Stimulated activated CD4-positive, alpha-beta T cell treated with anti-CD3 and anti-CD28 coated beads, Interleukin-2, amount 100 ng/mL, for 48 hours (primary cell): ENCODE data around the gene CLSTN1.
"Not testable (repeated sequence)": the region's sequence is repeated elsewhere in the genome, so short reads cannot be mapped to it uniquely, and the experiment has no call there.

Experiments used
- DNase-seq, 2 donors: peaks; one replicate each; pipeline ENCODE4 v3.0.0-alpha.2; 2020

CLSTN1 gene

DNA sequence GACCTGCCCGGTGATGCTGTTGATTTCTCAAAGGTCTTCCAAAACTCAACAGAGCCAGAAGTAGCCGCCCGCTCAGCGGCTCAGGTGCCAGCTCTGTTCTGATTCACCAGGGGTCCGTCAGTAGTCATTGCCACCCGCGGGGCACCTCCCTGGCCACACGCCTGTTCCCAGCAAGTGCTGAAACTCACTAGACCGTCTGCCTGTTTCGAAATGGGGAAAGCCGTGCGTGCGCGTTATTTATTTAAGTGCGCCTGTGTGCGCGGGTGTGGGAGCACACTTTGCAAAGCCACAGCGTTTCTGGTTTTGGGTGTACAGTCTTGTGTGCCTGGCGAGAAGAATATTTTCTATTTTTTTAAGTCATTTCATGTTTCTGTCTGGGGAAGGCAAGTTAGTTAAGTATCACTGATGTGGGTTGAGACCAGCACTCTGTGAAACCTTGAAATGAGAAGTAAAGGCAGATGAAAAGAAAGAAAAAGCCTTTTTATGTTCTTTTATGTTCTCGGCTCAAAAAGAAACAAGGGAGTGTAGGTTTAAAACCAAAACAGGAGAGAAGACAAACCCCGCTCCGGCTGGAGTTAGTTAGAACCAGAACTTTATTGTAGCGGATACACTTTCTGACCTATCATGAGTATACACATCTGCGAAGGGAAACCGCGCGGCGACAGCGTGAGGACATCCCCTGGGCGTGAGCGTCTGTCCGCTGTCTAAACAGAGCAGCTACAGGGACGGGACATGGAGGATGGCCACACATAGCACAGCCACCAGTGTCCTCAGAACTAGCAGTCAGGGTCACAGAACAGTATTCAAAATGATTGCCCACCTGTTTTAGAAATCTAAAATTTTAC, 95.1 kb downstream of the CLSTN1 start:
- peak; percentile 56 to 65 for DNase-seq

DNA sequence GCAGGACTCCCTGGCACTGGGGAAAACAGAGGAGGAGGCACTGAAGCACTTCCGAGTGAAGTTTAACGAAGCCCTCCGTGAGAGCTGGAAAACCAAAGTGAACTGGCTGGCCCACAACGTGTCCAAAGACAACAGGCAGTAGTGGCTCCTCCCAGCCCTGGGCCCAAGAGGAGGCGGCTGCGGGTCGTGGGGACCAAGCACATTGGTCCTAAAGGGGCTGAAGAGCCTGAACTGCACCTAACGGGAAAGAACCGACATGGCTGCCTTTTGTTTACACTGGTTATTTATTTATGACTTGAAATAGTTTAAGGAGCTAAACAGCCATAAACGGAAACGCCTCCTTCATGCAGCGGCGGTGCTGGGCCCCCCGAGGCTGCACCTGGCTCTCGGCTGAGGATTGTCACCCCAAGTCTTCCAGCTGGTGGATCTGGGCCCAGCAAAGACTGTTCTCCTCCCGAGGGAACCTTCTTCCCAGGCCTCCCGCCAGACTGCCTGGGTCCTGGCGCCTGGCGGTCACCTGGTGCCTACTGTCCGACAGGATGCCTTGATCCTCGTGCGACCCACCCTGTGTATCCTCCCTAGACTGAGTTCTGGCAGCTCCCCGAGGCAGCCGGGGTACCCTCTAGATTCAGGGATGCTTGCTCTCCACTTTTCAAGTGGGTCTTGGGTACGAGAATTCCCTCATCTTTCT, 96.7 kb downstream of the CLSTN1 start:
- no peak for DNase-seq

DNA sequence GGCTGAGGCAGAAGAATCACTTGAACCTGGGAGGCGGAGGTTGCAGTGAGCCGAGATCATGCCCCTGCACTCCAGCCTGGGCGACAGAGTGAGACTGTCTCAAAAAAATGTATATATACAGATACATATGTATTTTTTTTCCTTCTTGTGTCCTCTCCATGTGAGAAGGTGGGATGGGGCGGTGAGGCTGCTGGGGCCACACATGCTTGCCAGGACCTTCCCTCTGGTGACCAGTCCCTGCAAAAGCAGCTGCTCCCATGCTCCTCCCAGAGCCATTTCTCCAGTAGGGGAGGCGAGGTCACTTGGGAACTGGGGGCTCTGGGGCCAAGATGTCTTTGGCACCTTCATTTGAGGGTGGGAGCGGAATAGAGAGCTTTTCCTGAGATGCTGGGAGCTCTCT, 97.4 kb downstream of the CLSTN1 start:
- DNase-seq, result no peak

DNA sequence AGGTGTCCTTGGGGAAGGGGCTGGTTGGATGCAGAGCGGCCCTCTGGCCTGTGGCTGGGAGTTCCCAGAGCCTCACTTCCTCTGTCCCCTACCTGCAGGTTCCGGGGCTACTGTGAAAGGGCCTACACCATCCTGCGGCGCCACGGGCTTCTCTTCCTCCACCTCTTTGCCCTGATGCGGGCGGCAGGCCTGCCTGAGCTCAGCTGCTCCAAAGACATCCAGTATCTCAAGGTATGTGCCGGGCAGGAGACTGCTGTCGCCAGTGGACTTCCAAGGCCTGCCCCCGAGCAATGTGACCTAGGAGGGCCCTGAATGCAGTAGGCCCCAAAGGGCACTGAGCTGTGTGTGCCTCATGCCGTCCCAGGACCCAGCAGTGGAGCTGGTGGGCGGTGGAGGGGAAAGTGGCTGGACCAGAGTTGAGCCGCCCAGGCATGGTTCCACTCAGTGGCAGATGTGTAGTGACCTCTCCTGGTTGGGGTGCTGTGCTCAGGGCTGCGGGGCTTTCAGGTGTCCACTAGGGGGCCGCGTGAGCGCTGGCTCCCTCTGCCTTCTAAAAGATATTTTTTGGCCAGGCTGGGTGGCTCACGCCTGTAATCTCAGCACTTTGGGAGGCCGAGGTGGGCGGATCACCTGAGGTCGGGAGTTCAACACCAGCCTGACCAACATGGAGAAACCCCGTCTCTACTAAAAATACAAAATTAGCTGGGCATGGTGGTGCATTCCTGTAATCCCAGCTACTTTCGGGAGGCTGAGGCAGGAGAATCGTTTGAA, 98.9 kb downstream of the CLSTN1 start:
- DNase-seq, result peak; percentile 65 to 67

DNA sequence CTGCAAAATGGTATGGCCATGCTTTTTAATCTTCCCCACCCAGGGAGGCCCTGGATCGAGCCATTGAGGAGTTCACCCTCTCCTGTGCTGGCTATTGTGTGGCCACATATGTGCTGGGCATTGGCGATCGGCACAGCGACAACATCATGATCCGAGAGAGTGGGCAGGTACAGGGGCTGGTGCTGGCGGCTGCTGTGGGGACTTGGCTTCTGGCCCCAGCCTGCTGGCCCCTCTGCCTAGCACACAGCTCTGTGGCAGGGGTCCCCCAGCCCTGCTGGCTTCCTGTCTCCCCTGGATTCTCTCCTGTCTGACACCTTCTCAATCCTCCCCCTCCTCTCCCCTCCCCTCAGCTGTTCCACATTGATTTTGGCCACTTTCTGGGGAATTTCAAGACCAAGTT, 99.8 kb downstream of the CLSTN1 start:
- DNase-seq, result no peak

DNA sequence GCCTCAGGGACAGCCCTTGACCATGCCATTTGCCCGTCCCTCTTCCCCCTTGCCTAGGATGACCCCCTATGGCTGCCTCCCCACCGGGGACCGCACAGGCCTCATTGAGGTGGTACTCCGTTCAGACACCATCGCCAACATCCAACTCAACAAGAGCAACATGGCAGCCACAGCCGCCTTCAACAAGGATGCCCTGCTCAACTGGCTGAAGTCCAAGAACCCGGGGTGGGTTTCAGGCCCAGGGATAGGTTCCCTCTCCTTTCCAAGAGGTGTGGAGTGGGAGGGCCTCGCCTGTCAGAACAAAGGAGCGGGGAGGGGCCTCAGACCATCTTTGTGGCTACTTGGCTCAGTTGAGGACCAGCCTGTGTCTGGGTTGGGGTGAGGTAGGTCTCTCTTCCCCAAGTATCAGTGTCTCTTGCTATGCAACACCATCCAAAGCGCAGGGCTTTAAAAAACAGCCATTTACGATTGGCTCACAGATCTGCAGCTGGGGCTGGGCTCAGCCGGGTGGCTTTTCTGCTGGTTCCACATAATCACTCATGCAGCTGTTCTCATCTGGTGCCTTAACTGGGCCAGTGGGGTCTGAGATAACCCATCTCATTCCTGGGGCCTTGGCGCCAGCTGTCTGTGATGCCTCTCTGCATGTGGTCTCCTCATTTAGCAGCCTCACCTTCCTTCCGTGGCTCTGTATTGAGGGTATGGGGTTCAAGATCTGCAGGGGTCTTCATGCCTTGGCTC, 100.5 kb downstream of the CLSTN1 start:
- DNase-seq, result no peak

DNA sequence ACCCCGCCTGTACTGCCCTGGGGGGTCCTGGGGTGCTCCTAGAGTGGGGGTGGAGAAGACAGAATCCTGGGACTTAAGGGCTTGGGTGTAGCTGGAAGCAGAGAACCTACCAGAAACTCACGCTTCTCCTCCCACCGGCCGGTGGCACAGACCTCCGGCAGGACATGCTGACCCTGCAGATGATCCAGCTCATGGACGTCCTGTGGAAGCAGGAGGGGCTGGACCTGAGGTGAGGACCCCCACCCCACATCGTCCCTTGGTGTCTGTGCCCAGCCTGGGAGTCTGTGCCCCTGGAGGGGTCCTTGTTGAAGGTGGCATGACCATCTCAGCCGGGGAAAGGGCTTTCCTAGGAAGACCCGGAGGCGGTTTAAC, 101.4 kb downstream of the CLSTN1 start:
- DNase-seq, result no peak

DNA sequence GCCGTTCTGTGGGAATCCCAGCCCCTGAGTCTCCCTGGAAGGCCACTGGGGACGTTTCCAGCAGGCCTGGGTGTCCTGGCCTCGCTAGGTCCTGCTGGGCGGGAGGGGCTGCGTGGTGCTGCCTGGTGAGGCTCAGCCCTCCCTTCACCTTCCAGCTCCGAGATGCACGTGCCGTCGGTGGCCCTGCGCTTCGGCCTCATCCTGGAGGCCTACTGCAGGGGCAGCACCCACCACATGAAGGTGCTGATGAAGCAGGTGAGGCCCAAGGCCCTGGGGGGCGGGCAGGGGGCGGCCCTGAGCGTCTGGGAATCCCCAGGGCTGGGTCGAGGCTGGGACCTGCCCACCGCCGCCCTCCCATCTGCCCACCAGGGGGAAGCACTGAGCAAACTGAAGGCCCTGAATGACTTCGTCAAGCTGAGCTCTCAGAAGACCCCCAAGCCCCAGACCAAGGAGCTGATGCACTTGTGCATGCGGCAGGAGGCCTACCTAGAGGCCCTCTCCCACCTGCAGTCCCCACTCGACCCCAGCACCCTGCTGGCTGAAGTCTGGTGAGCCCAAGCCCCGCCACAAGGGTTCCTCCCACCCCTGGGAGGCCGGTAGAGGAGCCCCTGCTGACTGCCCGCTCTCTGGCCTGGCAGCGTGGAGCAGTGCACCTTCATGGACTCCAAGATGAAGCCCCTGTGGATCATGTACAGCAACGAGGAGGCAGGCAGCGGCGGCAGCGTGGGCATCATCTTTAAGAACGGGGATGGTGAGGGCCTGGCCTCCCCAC, 102.0 kb downstream of the CLSTN1 start:
- peak; percentile 69 to 73 for DNase-seq

DNA sequence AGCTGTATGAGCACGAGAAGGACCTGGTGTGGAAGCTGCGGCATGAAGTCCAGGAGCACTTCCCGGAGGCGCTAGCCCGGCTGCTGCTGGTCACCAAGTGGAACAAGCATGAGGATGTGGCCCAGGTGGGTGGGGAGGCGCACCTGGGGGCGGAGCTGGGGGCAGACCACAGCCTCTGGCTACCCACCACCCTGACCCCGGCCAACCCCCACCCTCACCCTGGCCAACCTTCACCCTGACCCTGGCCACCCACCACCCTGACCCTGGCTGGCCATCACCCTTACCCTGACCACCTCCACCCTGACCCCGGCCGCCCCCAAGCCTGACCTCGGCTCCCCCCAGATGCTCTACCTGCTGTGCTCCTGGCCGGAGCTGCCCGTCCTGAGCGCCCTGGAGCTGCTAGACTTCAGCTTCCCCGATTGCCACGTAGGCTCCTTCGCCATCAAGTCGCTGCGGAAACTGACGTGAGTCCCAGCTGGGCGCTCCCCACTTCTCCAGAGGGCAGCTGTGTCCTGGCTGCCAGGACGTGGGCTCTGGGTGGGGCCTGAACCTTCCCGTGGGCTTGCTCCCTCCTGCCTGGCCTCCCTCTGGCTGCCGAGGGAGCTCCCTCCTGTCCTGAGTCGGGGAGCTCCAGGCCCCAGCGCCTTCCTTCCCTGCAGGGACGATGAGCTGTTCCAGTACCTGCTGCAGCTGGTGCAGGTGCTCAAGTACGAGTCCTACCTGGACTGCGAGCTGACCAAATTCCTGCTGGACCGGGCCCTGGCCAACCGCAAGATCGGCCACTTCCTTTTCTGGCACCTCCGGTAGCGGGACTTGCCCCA, 102.8 kb downstream of the CLSTN1 start:
- DNase-seq, result no peak

DNA sequence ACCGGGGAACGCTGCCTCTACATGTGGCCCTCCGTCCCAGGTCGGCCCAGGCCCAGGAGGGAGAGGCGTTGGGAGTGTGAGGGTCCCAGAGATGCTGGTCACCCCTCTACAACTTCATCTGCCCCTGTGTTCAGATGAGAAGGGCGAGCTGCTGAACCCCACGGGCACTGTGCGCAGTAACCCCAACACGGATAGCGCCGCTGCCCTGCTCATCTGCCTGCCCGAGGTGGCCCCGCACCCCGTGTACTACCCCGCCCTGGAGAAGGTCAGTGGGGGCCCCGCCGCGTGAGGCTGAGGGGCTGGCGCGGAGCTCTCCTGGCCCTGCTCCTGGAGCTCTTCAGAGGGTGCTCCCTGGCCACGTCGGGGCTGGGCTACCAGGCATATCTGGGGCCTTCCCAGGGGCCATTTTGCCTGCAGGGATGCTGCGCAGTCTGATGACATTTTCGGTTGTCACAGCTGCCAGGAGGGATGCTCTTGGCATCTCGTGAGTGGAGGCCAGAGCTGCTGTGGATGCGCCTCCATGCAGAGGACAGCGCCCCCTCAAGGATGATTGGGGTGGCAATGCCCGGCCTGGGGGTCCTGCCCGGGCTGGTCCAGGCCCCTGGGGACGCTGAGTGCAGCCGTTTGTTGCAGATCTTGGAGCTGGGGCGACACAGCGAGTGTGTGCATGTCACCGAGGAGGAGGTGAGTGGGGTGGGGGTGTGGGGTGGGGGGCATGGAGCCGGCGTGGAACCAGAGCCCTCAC, 103.6 kb downstream of the CLSTN1 start:
- no peak for DNase-seq

DNA sequence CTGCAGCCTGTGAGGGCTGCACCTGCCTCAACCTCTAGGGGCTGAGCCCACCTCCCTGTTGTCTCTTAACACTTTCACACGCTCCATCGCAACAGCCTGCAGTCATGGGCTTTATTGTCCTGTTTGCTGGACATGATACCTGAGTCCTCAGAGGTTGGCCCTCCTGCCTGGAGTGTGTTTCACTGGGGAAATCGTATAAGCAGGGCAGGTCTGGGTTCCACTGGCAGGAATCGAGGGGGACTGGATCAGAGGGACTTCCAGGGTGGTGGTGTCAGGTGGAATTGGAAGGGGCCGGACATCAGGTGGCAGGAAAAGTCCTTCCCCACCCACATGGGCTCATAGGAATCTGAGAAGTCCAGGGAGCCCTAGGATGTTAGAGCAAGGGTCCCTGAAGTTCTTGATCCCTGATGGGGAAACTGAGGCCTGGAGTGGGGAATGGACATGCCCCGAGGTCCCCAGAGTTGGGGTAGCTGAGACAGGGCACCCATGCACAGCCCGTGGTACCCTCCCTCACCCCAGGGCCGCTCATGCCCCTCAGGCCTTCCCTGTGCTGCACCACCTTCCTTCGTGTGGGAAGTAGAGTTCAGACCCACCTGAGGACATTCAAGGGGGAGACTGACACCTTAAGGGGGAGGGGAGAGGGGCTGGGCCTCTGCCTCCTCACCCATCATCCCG, 105.6 kb downstream of the CLSTN1 start:
- no peak for DNase-seq

DNA sequence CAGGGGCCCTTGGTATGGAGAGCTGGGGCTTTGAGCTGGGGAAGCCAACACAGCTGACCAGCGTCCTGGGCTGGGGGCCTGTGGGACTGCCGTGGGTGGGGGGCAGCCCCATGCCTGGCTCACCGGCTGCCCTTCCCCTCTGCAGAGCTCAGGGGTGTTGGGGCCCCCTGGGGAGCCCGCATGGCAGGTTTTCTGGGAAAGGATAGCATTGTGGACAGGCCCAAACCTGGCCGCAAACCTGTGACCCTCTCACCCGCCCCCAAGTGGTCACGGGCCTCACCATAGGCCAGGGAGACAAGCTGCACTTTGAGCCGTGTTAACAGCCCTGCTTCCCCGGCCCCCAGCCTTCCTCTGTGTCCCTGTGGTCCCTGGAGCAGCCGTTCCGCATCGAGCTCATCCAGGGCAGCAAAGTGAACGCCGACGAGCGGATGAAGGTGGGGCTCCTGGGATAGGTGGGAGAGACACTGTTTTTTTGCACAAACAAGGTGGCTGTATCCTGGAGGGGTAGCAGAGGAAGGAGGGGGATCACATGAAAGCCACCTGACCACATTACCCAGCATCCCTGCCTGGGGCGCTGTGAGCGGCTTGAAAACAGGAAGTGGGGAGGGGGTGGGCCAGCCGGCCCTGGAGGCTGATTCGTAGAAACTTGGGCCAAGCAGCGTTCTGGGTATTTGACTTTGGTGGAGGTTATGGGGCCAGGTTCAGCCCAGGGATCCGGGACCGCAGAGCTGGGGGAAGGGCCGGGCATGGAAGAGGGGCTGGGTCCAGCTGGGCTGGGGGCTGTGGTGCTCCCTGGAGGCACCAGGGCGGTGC, 106.4 kb downstream of the CLSTN1 start:
- peak; percentile 72 for DNase-seq

DNA sequence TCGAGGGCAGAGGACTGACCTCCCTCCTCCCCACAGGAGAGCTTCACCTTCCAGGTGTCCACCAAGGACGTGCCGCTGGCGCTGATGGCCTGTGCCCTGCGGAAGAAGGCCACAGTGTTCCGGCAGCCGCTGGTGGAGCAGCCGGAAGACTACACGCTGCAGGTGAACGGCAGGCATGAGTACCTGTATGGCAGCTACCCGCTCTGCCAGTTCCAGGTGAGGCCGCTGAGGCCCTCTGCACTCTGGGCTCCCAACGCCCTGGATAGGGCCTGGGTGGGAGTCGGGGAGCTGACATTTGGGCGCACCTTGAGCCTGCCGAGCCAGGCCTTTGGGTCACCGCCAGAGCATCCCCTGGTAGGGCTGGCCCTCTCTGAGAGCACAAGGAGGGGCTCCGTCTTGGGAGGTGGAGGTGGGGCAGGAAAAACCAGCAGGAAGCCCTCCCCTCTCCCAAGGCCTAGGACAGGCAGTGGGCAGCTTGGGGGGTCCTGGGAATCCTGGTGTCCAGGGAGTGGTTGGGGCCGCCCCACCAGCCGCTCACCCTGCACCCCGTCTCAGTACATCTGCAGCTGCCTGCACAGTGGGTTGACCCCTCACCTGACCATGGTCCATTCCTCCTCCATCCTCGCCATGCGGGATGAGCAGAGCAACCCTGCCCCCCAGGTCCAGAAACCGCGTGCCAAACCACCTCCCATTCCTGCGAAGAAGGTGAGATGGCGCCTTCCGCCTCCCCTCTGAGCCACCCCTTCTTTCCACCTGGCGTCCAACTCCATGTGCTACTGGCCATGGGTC, 107.2 kb downstream of the CLSTN1 start:
- DNase-seq, result peak; percentile 16 to 25

DNA sequence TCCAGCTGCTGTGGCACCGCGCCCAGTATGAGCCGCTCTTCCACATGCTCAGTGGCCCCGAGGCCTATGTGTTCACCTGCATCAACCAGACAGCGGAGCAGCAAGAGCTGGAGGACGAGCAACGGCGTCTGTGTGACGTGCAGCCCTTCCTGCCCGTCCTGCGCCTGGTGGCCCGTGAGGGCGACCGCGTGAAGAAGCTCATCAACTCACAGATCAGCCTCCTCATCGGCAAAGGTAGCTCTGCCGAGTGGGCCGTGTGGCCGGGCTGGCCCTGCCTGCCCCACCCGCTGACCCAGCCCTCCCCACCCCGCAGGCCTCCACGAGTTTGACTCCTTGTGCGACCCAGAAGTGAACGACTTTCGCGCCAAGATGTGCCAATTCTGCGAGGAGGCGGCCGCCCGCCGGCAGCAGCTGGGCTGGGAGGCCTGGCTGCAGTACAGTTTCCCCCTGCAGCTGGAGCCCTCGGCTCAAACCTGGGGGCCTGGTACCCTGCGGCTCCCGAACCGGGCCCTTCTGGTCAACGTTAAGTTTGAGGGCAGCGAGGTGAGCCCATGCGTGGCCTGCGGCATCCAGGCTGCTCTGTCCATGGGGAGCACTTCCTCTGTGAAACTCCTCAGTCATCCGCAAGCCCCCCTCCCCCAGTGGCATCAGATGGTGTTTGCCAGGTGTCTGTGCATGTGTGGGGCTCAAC, 108.1 kb downstream of the CLSTN1 start:
- DNase-seq, result peak in 1 of 2 donors; percentile 27

DNA sequence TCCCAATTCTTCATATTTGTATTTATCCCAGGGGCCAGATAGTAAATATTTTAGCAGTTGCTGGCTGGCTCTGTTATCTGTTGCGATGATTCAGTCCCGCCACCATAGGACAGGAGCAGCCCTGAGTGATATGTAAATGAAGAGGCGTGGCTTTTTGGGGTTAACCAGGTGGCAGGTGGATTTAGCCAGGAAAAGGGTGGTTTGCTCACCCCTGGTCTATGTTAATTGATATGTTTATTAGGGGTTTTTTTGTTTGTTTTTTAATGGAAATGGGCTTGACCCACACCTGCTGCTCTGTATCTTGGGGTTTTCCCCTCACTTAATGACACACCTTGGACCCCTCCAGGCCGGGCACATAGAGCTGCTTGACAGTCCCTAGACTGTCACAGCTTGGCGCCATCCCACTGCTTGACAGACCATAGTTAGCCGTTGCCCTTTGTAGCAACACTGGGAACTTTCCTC, 109.5 kb downstream of the CLSTN1 start:
- DNase-seq, result no peak

DNA sequence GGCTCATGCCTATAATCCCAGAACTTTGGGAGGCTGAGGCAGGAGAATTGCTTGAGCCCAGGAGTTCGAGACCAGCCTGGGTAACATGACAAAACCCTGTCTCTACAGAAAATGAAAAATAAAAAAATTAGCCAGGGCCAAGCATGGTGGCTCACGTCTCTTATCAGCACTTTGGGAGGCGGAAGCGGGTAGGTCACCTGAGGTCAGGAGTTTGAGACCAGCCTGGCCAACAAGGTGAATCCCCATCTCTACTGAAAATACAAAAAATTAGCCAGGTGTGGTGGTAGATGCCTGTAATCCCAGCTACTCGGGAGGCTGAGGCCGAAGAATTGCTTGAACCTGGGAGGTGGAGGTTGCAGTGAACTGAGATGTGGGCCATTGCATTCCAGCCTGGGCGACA, 111.0 kb downstream of the CLSTN1 start:
- DNase-seq, result not testable (repeated sequence)

DNA sequence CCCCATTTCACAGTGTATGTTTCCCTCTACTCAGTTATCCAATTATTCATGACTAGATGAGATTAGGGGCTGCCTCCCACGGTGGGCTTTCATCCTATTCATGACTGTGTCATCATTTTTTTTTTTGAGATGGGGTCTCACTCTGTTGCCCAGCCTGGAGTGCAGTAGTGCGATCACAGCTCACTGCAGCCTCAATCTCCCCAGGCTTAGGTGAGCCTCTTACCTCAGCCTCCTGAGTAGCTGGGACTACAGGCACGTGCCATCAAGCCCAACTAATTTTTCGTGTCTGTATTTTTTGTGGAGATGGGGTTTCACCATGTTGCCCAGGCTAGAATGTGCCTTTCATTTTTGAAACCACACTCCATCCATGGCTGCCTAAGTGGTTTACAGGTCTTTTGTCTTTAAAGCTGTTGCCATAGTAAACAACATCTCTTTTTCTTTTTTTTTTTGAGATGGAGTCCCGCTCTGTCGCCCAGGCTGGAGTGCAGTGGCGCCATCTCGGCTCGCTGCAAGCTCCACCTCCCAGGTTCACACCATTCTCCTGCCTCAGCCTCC, 112.2 kb downstream of the CLSTN1 start:
- no peak for DNase-seq
